Measurements from ENCODE around the gene CCDC57. TPM values are rescaled to one million over a fixed set of nuclear protein-coding genes. Genes with fewer than 3 reads are reported as not detected.

The CCDC57 gene
- total and polyA plus RNA-seq, 2 of the 8 experiments (the other 6 are each of a cell fraction or from before 2014, with no cell fraction given) = 8.4 to 12.9 TPM

DNA sequence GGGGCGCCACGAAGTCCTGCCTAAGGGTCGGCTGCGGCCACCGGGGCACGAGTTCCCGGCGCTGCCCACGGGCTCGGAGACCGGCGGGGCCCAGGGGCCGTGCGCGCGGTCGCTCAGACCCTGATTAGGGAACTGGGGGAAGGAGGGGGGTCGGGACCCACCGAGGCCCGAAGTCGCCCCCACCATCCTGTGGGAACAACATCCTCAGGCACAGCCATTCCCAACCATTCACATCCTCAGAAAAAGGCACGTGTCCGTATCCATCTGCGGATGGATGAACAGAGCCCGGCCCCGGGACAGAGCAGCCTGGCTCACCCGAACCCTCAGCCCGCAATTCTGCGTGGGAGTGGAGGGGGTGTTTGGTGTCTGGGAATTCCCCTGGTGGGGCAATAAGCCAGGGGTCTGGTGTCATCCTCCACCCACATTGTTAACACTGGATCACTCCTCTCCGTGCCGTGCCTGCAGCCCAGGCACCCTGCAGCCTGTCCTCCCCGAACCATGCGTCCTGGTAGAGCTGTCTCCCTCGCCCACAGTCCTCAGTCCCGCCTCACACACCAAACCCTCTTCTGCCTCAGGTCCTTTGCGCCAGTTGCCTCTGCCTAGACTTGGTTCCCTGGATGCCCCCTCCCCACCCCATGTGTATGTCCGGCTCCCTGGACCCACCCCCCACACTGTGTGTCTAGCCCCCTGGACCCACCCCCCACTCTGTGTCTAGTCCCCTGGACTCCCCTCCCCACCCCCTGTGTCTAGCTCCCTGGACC is 789 bp upstream of the CCDC57 start:
- 34% methylated on average over 11 of the region's 37 CpGs; no CpG with 5 or more reads in 1 of the 2 experiments for WGBS, 2 experiments (ENCODE audit: extremely low coverage in 1 of 2, insufficient coverage in 1 of 2, insufficient read length in 1 of 2, insufficient replicate concordance in 2 of 2, low coverage in 1 of 2, low lambda C conversion rate in 2 of 2, missing lambda C conversion rate in 1 of 2)
- H3K79me2 ChIP-seq (ENCODE audit: control insufficient read depth in 1 of 2, insufficient read depth in 2 of 2, low read length in 2 of 2) = no peaks in the 10 kb centered on the region
- H4K8ac ChIP-seq (ENCODE audit: extremely low read depth, insufficient read depth, low read length) = peak overlapping the region; percentile 92; the same call in 1 of the 2 replicates
- ChIA-PET POLR2A (ENCODE audit: partially characterized antibody) (interaction anchor here (0.7 to 3.6 kb wide), 6 partner anchors 16 to 238 kb away, joined by 3 to 11 read pairs (median 5); partner anchors contain the start of genes CSNK1D and SLC16A3), CTCF (ENCODE audit: partially characterized antibody) (interaction anchor here (1.1 kb wide), 1 partner anchor 38 kb away, joined by 3 read pairs; no protein-coding TSS in a partner anchor)
- peaks cover 2 to 21% (median 13%) of the 10 kb centered on the region in 4 experiments for H3K27me3 ChIP-seq (replicated peaks in 1 of 4; ENCODE audit: control insufficient read depth in 3 of 4, extremely low read depth in 1 of 4, insufficient read depth in 3 of 4, low read length in 3 of 4)
- DNase-seq (ENCODE audit: low read depth in 1 of 2, low spot score in 2 of 2) (peak in 1 of 2 experiments; percentile 73), FAIRE-seq (no peak)
- H4K20me1 ChIP-seq (replicated peaks in 1 of 2; ENCODE audit: control insufficient read depth in 1 of 2, insufficient read depth in 2 of 2, low read length in 2 of 2) = peaks cover 0 to 2% of the 10 kb centered on the region in 2 experiments
- H2AFZ ChIP-seq (ENCODE audit: low read length) = peak overlapping the region; percentile 36; the same call in 1 of the 2 replicates
- no peak overlapping the region for H3K56ac ChIP-seq (replicated peaks; ENCODE audit: insufficient read length, low read depth, low read length)
- peak overlapping the region; percentile 56 for H4K91ac ChIP-seq (replicated peaks; ENCODE audit: insufficient read length, low read length)
- H2BK120ac ChIP-seq (replicated peaks; ENCODE audit: low read depth, low read length) = no peak overlapping the region
- H3K4me1 ChIP-seq (replicated peaks in 1 of 4; ENCODE audit: control insufficient read depth in 3 of 4, insufficient read depth in 4 of 4, low read length in 3 of 4) = peaks cover 0 to 4% (median under 1%) of the 10 kb centered on the region in 4 experiments; a peak in 2 of 7 replicates
- H2BK5ac ChIP-seq (ENCODE audit: low read depth, low read length) = no peak overlapping the region; the same call in 1 of the 2 replicates
- H2AK5ac ChIP-seq (ENCODE audit: low read depth, low read length) = no peak overlapping the region
- H2BK15ac ChIP-seq (ENCODE audit: low read length) = no peak overlapping the region; the same call in 1 of the 2 replicates
- no peak overlapping the region for H3K23ac ChIP-seq (ENCODE audit: insufficient read length)
- no peak overlapping the region for H2BK20ac ChIP-seq (ENCODE audit: low read length)
- H3K9me3 ChIP-seq (ENCODE audit: insufficient read depth in 2 of 2, low read depth in 1 of 2, low read length in 1 of 2) = no peaks in the 10 kb centered on the region; a peak in 1 of 4 replicates
- H3K36me3 ChIP-seq (ENCODE audit: control insufficient read depth in 2 of 4, insufficient read depth in 4 of 4, low read length in 3 of 4) = no peaks in the 10 kb centered on the region
- H3K4me3 ChIP-seq (ENCODE audit: extremely low read depth in 1 of 4, insufficient read depth in 2 of 4, low read depth in 3 of 4, low read length in 4 of 4) = peak overlapping the region; percentile 56 to 98 (median 62)
- peaks cover 4% of the 10 kb centered on the region; the same call in 1 of the 2 replicates for H3K23me2 ChIP-seq (ENCODE audit: low read depth, low read length)
- H3K4ac ChIP-seq (replicated peaks; ENCODE audit: insufficient read length, low read depth, low read length) = peak overlapping the region; percentile 53
- H3K4me2 ChIP-seq (ENCODE audit: insufficient read depth in 1 of 2, low read depth in 2 of 2, low read length in 2 of 2) = peak overlapping the region; percentile 61 to 93
- no peak overlapping the region; the same call in 1 of the 2 replicates for H3K18ac ChIP-seq (ENCODE audit: extremely low read depth, low read length)
- no peaks in the 10 kb centered on the region for H3K79me1 ChIP-seq (ENCODE audit: low read depth, low read length)
- no peak overlapping the region for H4K5ac ChIP-seq (ENCODE audit: insufficient read length, low read depth, low read length)
- H3K9ac ChIP-seq (replicated peaks in 1 of 4; ENCODE audit: extremely low read depth in 1 of 4, low read depth in 3 of 4, low read length in 3 of 4) = peak overlapping the region in 3 of 4 experiments; percentile 38 to 82 (median 59); a peak in 4 of 7 replicates
- no peak overlapping the region for H3K27ac ChIP-seq (ENCODE audit: low read depth, low read length)
- H2BK12ac ChIP-seq (ENCODE audit: low read depth, low read length) = no peak overlapping the region
- H3K14ac ChIP-seq (ENCODE audit: insufficient read length) = no peak overlapping the region
- TF ChIP-seq EZH2 (IDR thresholded peaks at IDR 0.05; ENCODE audit: low read depth, low read length, severe bottlenecking) = peak; percentile 48
- no peak for TF ChIP-seq CBX8 (IDR thresholded peaks at IDR 0.05; ENCODE audit: borderline replicate concordance, low read depth, low read length)
- peak; percentile 52 for TF ChIP-seq KDM4A (IDR thresholded peaks at IDR 0.05; ENCODE audit: low read depth, low read length, severe bottlenecking)
- TF ChIP-seq POLR2AphosphoS5 (IDR thresholded peaks at IDR 0.05; ENCODE audit: low read depth, low read length) = no peak
- TF ChIP-seq GABPA (IDR thresholded peaks at IDR 0.05; ENCODE audit: borderline replicate concordance, insufficient read depth, low read length) = no peak
- 0 out of 2 replicates have a peak, but pooled peaks have one; percentile 16 for TF ChIP-seq PHF8 (conservative IDR thresholded peaks at IDR 0.05; ENCODE audit: low read depth, low read length)
- no peak for TF ChIP-seq TBP (IDR thresholded peaks at IDR 0.05; ENCODE audit: low read depth, low read length)
- TF ChIP-seq SUZ12 (IDR thresholded peaks at IDR 0.05; ENCODE audit: low read length) = 0 out of 2 replicates have a peak, but pooled peaks have one; percentile 30
- no peak for TF ChIP-seq ATF3 (IDR thresholded peaks at IDR 0.05; ENCODE audit: insufficient read depth, low read depth, low read length)
- no peak for TF ChIP-seq KDM5A (IDR thresholded peaks at IDR 0.05; ENCODE audit: low read length)
